LoVo (cell line): ENCODE measurements around the gene TMEM8B.

ENCODE experiments used
- DNase-seq: peaks from one replicate; pipeline ENCODE4 v3.0.0-alpha.2; 2016; ENCODE audit warnings: low spot score

TMEM8B gene

GRCh38 chr9:35842020-35842745 is 13.2 kb downstream of the TMEM8B start:
- DNase-seq = no peak

DNA sequence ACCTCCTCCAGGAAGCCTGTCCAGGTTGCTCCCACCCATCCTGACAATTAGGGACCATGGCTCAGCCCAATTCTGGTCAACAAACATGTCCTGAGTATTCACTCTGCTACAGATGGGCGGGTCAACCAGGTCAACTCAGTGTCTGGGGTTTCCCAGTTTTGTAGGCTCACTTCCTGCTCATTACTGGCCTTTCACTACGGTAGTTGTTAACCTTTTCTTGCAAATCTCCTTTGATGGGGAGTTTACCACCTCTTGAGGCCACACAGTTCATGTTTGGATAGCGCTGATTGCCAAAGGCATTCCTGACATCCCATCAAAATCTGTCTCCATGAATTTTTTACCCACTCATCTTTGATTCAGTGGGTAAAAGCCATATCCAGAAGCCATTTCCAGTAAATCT is 13.8 kb downstream of the TMEM8B start:
- no peak for DNase-seq

- peak; percentile 30 for DNase-seq
Measured at GRCh38 chr9:35844628-35845270, 15.7 kb downstream of the TMEM8B start.

GRCh38 chr9:35845824-35846771 is 17.1 kb downstream of the TMEM8B start:
- DNase-seq = no peak

GRCh38 chr9:35847792-35848572 is 19.0 kb downstream of the TMEM8B start:
- DNase-seq = no peak

GRCh38 chr9:35852267-35852815 is 23.3 kb downstream of the TMEM8B start:
- DNase-seq = no peak

- no peak for DNase-seq
Measured at GRCh38 chr9:35852876-35853865, 24.1 kb downstream of the TMEM8B start.

DNA sequence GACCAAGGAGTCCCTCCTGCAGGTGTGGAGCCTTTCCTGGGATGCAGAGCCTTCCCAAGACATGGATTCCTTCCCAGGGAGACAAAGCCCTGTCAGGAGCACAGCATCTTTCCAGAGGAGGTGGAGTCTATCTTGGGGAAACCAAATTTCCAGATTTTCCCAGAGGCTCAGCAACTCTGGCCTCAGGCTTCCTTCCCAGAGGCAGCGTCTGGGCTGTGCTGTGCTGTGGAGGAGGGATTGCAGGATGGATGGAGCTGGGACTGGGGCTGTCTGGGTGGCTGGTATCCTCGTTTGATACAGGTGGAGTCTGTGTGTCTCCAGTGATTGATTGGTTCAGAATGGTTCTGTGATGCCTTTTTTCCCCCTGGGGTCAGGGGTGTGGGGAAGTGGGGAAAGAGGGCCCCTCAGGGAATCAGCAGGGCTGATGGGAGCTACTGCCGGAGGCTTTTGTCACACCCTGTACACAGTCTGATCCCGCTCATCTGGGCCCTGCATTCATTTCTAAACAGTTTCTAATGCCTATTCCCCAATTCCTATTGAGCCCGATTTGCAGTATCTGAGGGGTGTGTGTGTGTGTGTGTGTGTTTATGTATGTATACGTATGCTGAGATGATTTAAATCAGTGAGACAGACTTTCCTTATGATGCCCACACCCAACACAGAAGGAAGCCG is 25.2 kb downstream of the TMEM8B start:
- no peak for DNase-seq

DNA sequence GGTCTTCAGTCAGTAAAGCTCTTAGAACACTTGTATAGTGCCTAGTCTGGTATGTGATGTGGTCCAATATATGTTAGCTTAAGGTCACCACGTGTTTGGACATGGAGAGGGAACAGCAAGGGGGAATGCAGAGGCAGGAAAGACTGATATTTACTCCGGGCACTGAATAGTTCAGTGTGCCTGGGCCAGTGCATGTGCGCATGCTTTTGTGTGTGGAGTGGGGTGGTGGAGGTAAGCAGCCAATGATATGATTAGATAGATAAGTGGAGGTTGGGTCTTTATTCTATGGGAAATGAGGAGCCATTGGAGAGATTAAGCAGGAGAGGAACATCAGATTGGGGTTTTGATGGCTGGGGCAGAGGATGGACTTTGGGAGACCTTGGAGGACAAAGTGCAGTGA is 27.2 kb downstream of the TMEM8B start:
- no peak for DNase-seq

DNA sequence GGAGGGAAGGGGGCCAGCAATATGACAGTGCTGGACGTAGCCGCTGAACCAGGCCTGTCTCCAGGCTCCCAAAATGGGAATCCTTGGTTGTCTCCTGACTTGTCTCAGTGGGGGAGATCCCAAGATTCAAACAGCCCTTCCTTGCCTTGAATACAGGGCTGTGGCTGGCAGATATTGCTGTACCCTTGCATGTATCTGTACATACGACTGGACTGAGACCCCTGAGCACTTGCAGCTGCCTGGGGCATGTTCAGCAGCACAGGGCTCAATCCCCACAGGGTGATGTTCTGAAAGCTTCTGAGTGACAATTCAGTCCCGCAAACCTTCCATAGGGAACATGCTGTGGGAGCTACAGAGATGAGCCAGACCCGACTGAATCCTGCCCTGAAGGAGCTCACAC is 27.9 kb downstream of the TMEM8B start:
- no peak for DNase-seq

DNA sequence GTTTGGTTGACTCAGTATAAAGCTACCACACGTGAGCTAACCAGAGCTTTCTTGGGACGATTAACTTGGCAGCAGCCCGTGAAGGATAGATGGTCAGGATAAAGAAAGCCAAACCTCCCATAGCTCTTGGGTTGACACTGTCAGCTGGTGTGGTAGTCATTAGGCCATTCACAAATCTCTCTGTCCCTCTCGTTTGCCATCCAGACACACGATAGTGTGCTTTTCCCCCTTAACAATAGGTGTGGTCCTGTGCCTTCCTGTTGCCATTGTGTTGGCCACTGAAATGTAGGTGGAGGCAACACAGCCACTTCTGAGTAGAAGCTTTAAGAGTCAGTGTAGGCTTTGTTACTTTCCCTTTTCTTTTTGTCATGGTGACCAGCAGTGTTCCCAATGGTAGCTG is 29.4 kb downstream of the TMEM8B start:
- no peak for DNase-seq

DNA sequence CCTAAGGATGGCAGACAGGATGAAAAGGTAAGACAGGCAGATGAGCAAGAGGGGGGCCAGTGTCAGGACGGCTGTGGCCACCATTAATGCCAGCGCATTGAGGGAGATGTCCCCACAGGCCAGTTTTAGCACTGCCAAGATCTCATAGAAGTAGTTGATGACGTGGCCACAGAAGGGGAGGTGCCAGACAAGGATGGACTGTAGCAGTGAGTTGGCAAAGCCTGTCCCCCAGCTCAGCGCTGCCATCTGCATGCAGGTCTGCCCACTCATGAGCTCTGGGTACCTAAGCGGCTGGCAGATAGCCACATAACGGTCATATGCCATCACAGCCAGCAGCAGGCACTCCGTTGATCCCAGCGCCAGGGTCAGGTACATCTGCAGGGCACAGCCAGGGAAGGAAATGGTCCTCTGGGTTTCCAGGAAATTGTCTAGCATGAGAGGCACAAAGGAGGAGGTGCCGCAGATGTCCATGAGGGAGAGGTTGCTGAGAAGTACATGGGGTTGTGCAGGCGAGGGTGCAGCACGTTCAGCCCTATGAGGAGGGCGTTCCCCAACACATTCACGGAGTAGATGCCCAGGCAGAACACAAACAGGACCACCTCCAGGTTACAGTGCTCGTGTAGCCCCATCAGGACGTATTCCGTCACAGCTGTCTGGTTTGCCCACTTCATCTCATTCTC is 30.4 kb downstream of the TMEM8B start:
- no peak for DNase-seq

DNA sequence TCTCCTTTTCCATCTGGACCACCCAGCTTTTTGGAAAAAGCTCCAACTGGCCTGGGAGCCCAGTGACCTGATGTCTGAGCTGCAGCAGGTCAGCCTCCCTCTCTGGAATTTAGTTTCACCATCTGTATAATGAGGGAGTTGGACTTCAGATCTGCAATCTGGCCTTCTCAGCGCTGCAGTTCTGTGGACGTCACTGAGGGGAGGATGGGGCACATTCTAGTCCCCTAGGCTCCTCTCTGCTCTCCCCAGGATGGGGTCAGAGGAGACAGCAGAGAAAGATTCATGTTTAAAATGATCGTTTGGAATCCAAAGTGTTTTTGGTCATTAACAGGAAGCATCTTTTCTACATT is 30.9 kb downstream of the TMEM8B start:
- DNase-seq = no peak

- DNase-seq = no peak
Measured at GRCh38 chr9:35861161-35861897, 32.3 kb downstream of the TMEM8B start.

DNA sequence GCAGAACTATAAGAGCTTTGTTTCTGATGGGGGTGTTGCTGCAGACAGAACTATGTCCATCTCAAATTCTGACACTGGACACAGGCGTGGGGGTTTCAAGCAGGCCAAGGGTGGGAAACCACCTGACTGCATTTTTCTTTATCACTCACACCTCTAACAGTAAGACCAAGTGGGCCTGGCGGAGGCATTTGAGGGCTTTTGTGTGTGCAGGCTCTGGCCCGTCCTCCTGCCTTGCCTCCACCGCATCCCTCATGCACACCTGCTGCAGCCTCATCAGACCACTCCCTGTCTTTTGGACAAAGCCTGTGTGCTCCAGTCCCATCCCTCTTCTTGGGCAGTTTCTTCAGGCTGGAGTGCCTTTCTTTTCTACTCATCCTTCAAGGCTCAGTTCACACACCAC is 33.3 kb downstream of the TMEM8B start:
- DNase-seq = no peak

- no peak for DNase-seq
Measured at GRCh38 chr9:35863583-35863982, 34.6 kb downstream of the TMEM8B start.

DNA sequence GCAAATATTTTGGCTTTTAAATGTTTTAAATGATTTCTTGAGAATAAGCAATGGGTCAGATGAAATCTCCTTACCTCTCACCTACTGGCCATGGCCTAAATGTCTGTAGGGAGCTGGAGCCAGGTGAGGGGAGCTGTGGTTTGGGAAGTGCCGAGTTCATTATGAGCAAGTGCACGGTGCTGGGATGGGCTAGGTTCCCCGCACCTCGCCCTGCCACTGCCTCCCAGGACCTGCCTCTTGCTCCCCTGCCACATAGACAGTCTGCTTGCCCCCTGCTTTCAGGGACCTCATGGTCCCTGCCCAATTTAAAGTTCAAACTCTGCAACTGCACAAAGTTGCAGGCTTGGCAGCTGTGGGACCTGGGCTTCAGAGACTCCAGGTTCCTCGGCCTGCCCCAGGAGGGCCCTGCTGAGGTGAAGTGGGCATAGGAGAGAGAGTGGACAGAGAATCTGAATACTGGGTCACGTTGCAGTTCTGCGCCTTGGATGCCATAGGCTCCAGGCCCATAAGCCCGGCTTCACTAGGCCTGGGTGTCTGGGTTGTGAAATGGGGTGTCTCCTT is 35.7 kb downstream of the TMEM8B start:
- no peak for DNase-seq

DNA sequence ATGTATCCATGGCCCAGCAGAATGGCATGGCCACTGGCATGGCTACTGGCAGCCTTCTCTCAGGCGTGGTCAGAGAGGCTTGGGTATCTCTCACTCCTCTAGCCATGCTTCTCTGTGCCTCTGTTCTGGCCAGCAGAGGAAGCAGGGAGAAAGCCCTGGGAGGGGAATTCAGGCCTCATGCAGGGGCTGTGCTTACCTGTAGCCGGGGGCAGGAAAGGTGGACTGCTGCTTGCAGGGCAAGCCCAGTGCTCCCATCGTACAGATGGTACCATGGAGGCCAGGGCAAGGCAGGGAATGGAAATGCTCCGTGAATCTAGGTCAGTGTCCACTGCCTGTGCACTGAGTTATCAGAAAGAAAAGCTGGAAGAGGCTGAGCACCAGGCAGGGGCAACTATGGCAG is 38.5 kb downstream of the TMEM8B start:
- DNase-seq = no peak
